Vagina (tissue), 2 donors: ENCODE results near the gene C2orf15. TPM values are rescaled to one million over a fixed set of nuclear protein-coding genes. Genes with fewer than 3 reads are reported as not detected.

Experiments
- DNase-seq, 2 donors: peaks; one replicate each; pipeline ENCODE4 v3.0.0-alpha.2; 2017; ENCODE audit errors: extremely low spot score in 2 of 2
- H3K27ac ChIP-seq: fragments of 200-600 bp; sonication (generic); one replicate; pipeline ENCODE4 v1.5.1; 2019
- H3K27me3 ChIP-seq: fragments of 200-600 bp; sonication (generic); one replicate; pipeline ENCODE4 v1.5.1; 2019
- H3K36me3 ChIP-seq, 2 donors: fragments of 200-600 bp; sonication (generic); one replicate each; pipeline ENCODE4 v1.5.1; 2017 to 2019
- H3K4me1 ChIP-seq: fragments of 200-600 bp; sonication (generic); one replicate; pipeline ENCODE4 v1.5.1; 2019
- H3K4me3 ChIP-seq, 2 donors: fragments of 200-600 bp; sonication (generic); 1 replicate in 1 of 2; 2 replicates in 1 of 2; pipeline ENCODE4 v1.5.1; 2016 to 2019
- H3K9me3 ChIP-seq: fragments of 200-600 bp; sonication (generic); one replicate; pipeline ENCODE4 v1.5.1; 2019
- POLR2A ChIP-seq, 2 donors: fragments of 450-650 bp; IDR thresholded peaks; one replicate each; pipeline ENCODE4 v1.6.1; 2017; ENCODE audit warnings: antibody characterized with exemption in 2 of 2, mild to moderate bottlenecking in 2 of 2, moderate library complexity in 2 of 2
- POLR2AphosphoS5 ChIP-seq, 2 donors: sonication (generic); formaldehyde crosslinking; IDR thresholded peaks; one replicate each; pipeline ENCODE4 v1.9.0; 2017; ENCODE audit warnings: antibody characterized with exemption in 2 of 2, mild to moderate bottlenecking in 2 of 2, low read depth in 1 of 2; ENCODE audit not compliant: insufficient read depth in 1 of 2
- intact Hi-C: fragments of 100-400 bp; cut with DNase I; formaldehyde crosslinking; loops from one replicate; pipeline ENCODE4 v1.15.1; 2023
- total RNA-seq: library from RNA; depleted of rRNA; stranded (reverse); fragments of >200 nt; gene quantifications from one replicate; pipeline ENCODE4 v1.2.3, GENCODE V29; 2016
- TF ChIP-seq, protein P1 (sequence below), 3 experiments: fragments of 450-650 bp in 2 of 3; fragments of 200-600 bp in 1 of 3; sonication (generic) in 1 of 3; IDR thresholded peaks; one replicate each; pipeline ENCODE4 v1.5.1; 2017 to 2019; ENCODE audit warnings: antibody characterized with exemption in 3 of 3, mild to moderate bottlenecking in 2 of 3, moderate library complexity in 2 of 3

The C2orf15 gene
- total RNA-seq, 1 donor from 2014 or later: not detected

DNA sequence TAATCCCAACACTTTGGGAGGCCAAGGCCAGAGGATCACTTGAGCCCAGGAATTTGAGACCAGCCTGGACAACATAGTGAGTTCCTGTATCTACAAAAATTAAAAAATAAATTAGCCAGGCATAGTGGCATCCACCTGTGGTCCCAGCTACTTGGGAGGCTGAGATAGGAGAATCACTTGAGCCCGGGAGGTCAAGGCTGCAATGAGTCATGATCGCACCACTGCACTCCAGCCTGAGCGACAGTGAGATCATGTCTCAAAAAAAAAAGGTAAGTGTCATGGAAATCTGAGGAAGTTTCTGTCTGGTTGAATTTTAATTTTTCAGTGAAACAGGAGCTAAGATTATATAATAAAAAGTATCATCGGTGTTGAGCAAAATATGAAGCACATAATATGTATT, 2.5 kb upstream of the C2orf15 start:
- Histone ChIP-seq H3K4me1 (peaks cover 17% of the 10 kb centered on the region), H3K4me3 (no peak overlapping the region), H3K36me3 (no peaks in the 10 kb centered on the region), H3K27me3 (no peaks in the 10 kb centered on the region), H3K27ac (no peak overlapping the region), H3K9me3 (no peaks in the 10 kb centered on the region)
- DNase-seq: no peak
- TF ChIP-seq POLR2A (IDR thresholded peaks at IDR 0.05): no peak
- no peak for TF ChIP-seq POLR2AphosphoS5 (IDR thresholded peaks at IDR 0.05; ENCODE audit: insufficient read depth in 1 of 2, low read depth in 1 of 2)
- TF ChIP-seq, protein P1, sequence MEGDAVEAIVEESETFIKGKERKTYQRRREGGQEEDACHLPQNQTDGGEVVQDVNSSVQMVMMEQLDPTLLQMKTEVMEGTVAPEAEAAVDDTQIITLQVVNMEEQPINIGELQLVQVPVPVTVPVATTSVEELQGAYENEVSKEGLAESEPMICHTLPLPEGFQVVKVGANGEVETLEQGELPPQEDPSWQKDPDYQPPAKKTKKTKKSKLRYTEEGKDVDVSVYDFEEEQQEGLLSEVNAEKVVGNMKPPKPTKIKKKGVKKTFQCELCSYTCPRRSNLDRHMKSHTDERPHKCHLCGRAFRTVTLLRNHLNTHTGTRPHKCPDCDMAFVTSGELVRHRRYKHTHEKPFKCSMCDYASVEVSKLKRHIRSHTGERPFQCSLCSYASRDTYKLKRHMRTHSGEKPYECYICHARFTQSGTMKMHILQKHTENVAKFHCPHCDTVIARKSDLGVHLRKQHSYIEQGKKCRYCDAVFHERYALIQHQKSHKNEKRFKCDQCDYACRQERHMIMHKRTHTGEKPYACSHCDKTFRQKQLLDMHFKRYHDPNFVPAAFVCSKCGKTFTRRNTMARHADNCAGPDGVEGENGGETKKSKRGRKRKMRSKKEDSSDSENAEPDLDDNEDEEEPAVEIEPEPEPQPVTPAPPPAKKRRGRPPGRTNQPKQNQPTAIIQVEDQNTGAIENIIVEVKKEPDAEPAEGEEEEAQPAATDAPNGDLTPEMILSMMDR (IDR thresholded peaks at IDR 0.05): no peak
- intact Hi-C loops: no loop called here

DNA sequence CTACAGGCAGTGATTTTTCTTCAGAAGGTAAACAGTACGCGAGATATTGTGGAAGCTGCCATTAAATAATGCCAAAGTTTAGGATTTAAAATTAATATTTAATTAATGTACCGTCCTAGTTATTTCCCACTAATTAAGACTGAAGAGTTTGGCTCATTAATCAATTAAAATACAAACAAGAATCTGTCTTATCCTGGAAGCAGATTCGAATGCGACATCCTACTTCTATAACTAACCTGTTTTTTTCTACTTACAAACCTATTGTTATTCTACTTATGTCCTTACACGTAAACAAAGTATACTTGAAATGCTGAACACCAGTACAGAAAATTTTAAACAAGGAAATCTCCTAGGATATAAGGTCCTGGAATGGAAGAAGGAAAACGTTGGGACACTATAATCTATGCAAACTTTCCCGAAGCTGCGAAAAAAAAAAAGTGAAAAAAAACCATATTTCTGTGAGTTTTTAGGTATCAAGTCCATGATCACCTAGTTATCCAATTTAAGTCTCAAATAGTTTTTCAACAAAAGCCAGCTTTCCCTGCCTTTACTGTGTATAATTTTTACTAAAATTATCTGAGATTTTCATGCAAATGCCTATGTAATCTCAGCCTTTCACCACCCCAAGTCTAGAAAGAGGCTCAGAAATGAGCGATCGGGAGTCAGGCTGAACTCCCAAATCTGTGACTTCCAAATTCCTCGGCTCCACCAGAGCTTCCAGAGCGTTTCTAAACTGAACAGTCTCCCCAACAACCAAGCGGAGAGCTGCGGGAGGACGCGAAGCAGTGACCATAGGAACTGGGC, 1.2 kb upstream of the C2orf15 start:
- H3K36me3 ChIP-seq: no peaks in the 10 kb centered on the region
- H3K4me1 ChIP-seq: peaks cover 17% of the 10 kb centered on the region
- intact Hi-C loops: no loop called here
- H3K9me3 ChIP-seq: no peaks in the 10 kb centered on the region
- H3K4me3 ChIP-seq: peak overlapping the region; percentile 61 to 78
- H3K27me3 ChIP-seq: no peaks in the 10 kb centered on the region
- TF ChIP-seq, protein P1 (IDR thresholded peaks at IDR 0.05): no peak
- TF ChIP-seq POLR2AphosphoS5 (IDR thresholded peaks at IDR 0.05; ENCODE audit: insufficient read depth in 1 of 2, low read depth in 1 of 2) (no peak), POLR2A (IDR thresholded peaks at IDR 0.05) (no peak)
- peak overlapping the region; percentile 89 for H3K27ac ChIP-seq
- no peak for DNase-seq

DNA sequence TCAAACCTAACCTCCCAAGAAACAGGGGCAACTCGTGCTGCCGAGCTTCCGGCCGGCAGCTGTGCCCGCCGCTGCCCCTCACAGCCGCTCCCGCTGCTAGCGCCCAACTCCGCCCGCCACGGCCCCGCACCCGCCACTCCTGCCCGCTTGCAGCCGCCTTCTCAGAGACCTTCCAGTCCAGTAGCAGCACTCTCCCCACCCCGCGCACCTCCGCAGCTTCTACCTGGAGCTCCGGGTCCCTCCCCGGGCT, 722 bp upstream of the C2orf15 start:
- TF ChIP-seq POLR2AphosphoS5 (IDR thresholded peaks at IDR 0.05; ENCODE audit: insufficient read depth in 1 of 2, low read depth in 1 of 2) (no peak), POLR2A (IDR thresholded peaks at IDR 0.05) (no peak)
- TF ChIP-seq, protein P1 (IDR thresholded peaks at IDR 0.05): no peak
- DNase-seq: no peak
- H3K4me1 ChIP-seq: peaks cover 17% of the 10 kb centered on the region
- H3K36me3 ChIP-seq: no peaks in the 10 kb centered on the region
- H3K27ac ChIP-seq: peak overlapping the region; percentile 89
- H3K9me3 ChIP-seq: no peaks in the 10 kb centered on the region
- H3K4me3 ChIP-seq: peak overlapping the region; percentile 61 to 78
- intact Hi-C loops: no loop called here
- H3K27me3 ChIP-seq: no peaks in the 10 kb centered on the region

DNA sequence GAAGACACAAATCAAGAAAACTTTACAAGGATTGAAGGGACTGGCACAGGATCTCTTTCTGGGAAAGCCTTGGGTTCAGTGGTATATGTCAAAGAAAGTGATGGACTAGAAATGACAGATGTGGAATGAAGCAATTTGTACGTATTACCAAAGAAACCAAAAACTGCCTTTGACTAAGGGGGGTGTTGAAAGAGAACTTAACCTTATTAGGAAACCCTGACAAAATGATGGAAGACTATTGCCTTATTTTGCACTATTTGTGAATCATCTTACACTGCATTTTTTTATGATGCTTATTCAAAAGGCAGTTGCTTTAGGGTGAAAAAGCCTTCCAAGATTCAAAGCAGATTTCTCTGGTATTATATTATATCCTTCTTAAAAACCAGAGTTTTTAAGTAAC, 9.2 kb downstream of the C2orf15 start:
- Histone ChIP-seq H3K27ac (no peak overlapping the region), H3K9me3 (no peaks in the 10 kb centered on the region), H3K27me3 (no peaks in the 10 kb centered on the region), H3K4me3 (no peak overlapping the region), H3K4me1 (peaks cover 17% of the 10 kb centered on the region), H3K36me3 (no peaks in the 10 kb centered on the region)
- no peak for DNase-seq
- intact Hi-C loops: no loop called here
- TF ChIP-seq, protein P1 (IDR thresholded peaks at IDR 0.05): no peak
- no peak for TF ChIP-seq POLR2AphosphoS5 (IDR thresholded peaks at IDR 0.05; ENCODE audit: insufficient read depth in 1 of 2, low read depth in 1 of 2)
- no peak for TF ChIP-seq POLR2A (IDR thresholded peaks at IDR 0.05)

DNA sequence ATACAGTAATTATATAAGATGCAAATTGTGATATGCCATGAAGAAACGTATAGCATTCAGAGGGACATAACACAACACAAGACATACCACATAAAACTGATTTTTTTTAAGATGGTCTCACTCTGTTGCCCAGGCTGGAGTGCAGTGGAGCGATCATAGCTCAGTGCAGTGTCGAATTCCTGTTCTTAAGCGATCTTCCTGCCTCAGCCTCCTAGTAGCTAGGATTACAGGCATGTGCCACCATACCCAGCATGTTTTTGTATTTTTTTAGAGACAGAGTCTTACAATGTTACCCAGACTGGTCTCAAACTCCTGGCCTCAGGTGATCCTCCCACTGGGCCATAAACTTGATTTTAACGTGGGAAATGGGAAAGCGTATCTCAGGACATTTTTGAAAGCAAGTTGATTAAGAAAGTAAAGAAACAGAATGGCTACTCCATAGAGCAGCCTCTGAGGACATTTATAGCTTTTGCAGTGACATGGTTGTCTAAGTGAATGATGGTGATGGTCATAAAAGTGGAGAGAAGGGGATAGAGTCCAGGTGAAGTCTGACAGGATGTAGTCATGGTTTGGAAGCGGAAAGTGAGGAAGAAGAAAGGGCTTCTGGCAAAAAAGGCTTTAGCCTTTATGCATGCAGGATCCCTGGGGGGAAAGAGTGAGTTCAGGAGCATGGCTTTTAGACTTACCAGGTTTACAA, 10.8 kb downstream of the C2orf15 start:
- Histone ChIP-seq H3K4me1 (peaks cover 33% of the 10 kb centered on the region), H3K9me3 (no peaks in the 10 kb centered on the region), H3K4me3 (no peak overlapping the region), H3K27me3 (no peaks in the 10 kb centered on the region), H3K36me3 (no peaks in the 10 kb centered on the region), H3K27ac (no peak overlapping the region)
- TF ChIP-seq POLR2A (IDR thresholded peaks at IDR 0.05) (no peak), POLR2AphosphoS5 (IDR thresholded peaks at IDR 0.05; ENCODE audit: insufficient read depth in 1 of 2, low read depth in 1 of 2) (no peak)
- intact Hi-C loops: no loop called here
- DNase-seq: no peak
